Lower leg skin (tissue), 4 donors: ENCODE data around the gene MAP3K13. TPM values are rescaled to one million over a fixed set of nuclear protein-coding genes. Genes with fewer than 3 reads are reported as not detected.

Experiments
- DNase-seq, 2 donors: peaks; one replicate each; pipeline ENCODE4 v3.0.0-alpha.2; 2019; ENCODE audit warnings: low spot score in 2 of 2
- H3K4me3 ChIP-seq: fragments of 200-600 bp; sonication (generic); 2 replicates; pipeline ENCODE4 v1.5.1; 2017; ENCODE audit warnings: mild to moderate bottlenecking, low read depth; ENCODE audit not compliant: poor library complexity, severe bottlenecking
- POLR2A ChIP-seq, 2 donors: fragments of 450-650 bp; IDR thresholded peaks; one replicate each; pipeline ENCODE4 v1.6.1; 2016 to 2017; ENCODE audit warnings: antibody characterized with exemption in 2 of 2, mild to moderate bottlenecking in 1 of 2, moderate library complexity in 1 of 2
- WGBS, 2 donors: methylation state at CpG; one replicate each; pipeline ENCODE4 v1.1.5; 2018; 5-methylcytosine and 5-hydroxymethylcytosine counted together
- intact Hi-C: fragments of 100-400 bp; cut with DNase I; formaldehyde crosslinking; loops from one replicate; pipeline ENCODE4 v1.15.0; 2023; ENCODE audit warnings: low total_unique reads
- total RNA-seq, 4 donors: library from RNA; depleted of rRNA; stranded (reverse); fragments of >200 nt; gene quantifications; one replicate each; pipeline ENCODE4 v1.1.0, GENCODE V29; 2016
- TF ChIP-seq, protein P1 (sequence below), 3 donors: fragments of 450-650 bp; IDR thresholded peaks; one replicate each; pipeline ENCODE4 v1.5.1; 2016; ENCODE audit warnings: antibody characterized with exemption in 3 of 3, mild to moderate bottlenecking in 3 of 3, moderate library complexity in 2 of 3

MAP3K13 gene
- total RNA-seq, 4 donors from 2014 or later: 14.3 to 19.2 (median 17.1) TPM

DNA sequence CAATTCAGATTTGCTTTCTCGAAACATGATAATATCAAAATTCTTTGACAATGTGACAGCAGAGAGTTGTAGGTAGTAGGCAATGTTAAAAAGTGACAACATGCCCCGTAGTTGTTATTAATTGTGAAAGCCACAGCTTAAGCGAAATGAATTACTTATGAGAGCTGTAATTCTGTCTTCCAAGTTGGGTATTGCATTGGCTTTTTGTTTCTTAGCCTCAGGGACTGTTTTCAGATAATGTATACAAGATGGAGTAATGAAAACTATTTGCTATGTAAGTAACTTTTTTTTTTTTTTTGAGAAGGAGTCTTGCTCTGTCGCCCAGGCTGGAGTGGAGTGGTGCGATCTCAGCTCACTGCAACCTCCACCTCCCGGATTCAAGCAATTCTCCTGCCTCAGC, 43.1 kb upstream of the MAP3K13 start:
- no peak for TF ChIP-seq POLR2A (IDR thresholded peaks at IDR 0.05)
- TF ChIP-seq, protein P1, sequence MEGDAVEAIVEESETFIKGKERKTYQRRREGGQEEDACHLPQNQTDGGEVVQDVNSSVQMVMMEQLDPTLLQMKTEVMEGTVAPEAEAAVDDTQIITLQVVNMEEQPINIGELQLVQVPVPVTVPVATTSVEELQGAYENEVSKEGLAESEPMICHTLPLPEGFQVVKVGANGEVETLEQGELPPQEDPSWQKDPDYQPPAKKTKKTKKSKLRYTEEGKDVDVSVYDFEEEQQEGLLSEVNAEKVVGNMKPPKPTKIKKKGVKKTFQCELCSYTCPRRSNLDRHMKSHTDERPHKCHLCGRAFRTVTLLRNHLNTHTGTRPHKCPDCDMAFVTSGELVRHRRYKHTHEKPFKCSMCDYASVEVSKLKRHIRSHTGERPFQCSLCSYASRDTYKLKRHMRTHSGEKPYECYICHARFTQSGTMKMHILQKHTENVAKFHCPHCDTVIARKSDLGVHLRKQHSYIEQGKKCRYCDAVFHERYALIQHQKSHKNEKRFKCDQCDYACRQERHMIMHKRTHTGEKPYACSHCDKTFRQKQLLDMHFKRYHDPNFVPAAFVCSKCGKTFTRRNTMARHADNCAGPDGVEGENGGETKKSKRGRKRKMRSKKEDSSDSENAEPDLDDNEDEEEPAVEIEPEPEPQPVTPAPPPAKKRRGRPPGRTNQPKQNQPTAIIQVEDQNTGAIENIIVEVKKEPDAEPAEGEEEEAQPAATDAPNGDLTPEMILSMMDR (IDR thresholded peaks at IDR 0.05): no peak
- H3K4me3 ChIP-seq: no peak overlapping the region
- DNase-seq: no peak
- 87 to 88% methylated on average over 6 of the region's 6 CpGs for WGBS, 2 donors
- intact Hi-C loops: no loop called here

- no peak overlapping the region for H3K4me3 ChIP-seq
- WGBS, 2 donors: 95 to 96% methylated on average over 10 of the region's 10 CpGs
- no peak for TF ChIP-seq POLR2A (IDR thresholded peaks at IDR 0.05)
- TF ChIP-seq, protein P1 (IDR thresholded peaks at IDR 0.05): no peak
- no peak for DNase-seq
- intact Hi-C loops: no loop called here
Observed at GRCh38 chr3:185320949-185321348, 42.0 kb upstream of the MAP3K13 start.

DNA sequence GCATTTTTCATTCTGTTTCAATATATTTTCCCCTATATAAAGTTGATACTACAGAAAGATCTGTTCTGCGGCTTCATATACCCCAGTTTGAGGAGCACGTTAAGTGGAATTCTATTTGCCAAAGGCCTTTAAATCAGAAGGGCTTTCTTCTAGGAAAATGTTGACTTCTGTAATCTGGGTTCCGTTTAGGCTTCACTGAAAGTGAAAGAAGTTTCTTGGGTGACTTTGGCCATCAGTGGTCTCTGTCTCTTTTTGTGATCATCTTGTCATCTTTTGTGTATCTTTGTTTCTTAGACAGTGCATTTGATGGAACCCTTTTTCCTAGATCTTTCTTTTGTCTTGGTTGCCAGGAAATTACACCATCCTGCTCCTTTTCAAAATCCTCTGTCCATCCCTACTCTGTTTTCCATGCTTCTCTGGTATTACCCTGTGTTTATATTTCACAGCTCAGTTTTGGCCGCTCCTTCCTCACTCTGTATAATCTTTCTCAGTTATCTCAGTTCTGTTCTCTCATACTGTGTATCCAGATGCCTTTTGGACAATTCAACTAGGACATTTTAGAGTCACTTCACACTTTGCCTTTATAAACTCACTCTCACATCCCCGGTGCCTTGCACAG, 40.7 kb upstream of the MAP3K13 start:
- TF ChIP-seq POLR2A (IDR thresholded peaks at IDR 0.05): no peak
- TF ChIP-seq, protein P1 (IDR thresholded peaks at IDR 0.05): no peak
- intact Hi-C loops: no loop called here
- 86 to 94% methylated on average over 5 of the region's 5 CpGs for WGBS, 2 donors
- no peak overlapping the region for H3K4me3 ChIP-seq
- DNase-seq: no peak

DNA sequence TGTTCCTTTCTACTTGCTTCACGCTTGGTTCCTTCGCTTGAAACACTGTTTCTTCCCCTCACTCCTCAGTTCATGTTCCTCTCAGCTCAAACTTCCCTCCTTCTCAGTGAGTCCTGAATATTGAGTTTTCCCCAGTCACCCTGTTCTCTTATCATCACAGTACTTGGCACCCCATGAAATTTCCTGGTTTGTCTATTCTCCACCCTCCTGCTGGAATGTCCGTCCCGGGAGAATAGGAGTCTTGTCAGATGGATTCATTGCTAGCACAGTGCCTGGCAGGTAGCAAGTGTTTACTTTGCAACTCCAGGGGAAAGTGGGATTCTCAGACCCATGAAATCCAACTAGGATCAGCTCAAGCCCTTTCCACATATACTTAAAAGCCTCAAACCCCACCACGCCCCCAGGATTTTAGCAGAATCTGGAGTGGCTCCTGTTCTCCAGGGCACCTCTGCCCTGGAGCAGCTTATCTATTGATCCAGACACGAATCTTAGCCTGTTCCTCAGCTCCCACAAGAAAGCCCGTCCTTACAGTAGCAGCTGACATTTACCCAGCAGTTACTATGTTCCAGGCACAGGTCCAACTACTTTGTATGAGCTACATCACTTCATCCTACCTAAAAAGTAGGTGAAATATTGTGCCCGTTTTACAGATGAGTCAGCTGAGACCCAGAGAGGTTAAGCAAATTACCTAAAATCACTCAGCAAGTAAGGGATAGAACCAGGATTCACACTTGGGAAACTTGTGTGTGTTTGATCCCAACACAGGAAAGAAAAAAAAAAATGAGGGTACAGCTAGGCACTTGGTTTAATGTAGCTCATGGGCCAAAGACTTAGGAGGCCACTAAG, 36.8 kb upstream of the MAP3K13 start:
- TF ChIP-seq POLR2A (IDR thresholded peaks at IDR 0.05): no peak
- TF ChIP-seq, protein P1 (IDR thresholded peaks at IDR 0.05): no peak
- WGBS, 2 donors: 73 to 83% methylated on average over 8 of the region's 8 CpGs
- H3K4me3 ChIP-seq: no peak overlapping the region
- intact Hi-C loops: no loop called here
- DNase-seq: no peak

DNA sequence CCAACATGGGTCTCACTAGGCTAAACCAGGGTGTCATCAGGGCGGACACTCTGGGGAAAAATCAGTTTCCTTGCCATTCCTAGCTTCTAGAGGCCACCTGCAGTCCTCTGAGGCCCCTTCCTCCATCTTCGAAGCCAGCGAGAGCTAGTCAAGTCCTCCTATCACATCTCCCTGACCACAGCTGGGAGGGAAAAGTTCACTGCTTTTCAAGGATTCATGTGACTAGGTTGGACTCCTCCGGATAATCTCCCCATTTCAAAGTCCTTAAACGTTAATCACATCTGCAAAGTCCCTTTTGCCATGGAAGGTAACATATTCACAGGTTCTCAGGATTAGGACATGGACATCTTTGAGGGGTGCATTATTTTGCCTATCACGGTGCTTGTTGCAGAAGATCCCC, 35.9 kb upstream of the MAP3K13 start:
- H3K4me3 ChIP-seq: no peak overlapping the region
- DNase-seq: no peak
- 74 to 90% methylated on average over 6 of the region's 6 CpGs for WGBS, 2 donors
- intact Hi-C loops: no loop called here
- TF ChIP-seq, protein P1 (IDR thresholded peaks at IDR 0.05): no peak
- no peak for TF ChIP-seq POLR2A (IDR thresholded peaks at IDR 0.05)
